ENCODE data around the gene NFATC2.

NFATC2 gene

GRCh38 chr20:51423290-51423667 lies 119.2 kb downstream of the NFATC2 start:
- DNase-seq (ENCODE audit: low read depth, low spot score), result no peak
- H3K27ac ChIP-seq, result no peak overlapping the region

GRCh38 chr20:51422514-51423289 lies 119.8 kb downstream of the NFATC2 start:
- DNase-seq (ENCODE audit: low read depth, low spot score), result no peak
- no peak overlapping the region for H3K27ac ChIP-seq

- no peak overlapping the region for H3K27ac ChIP-seq
- no peak for DNase-seq (ENCODE audit: low read depth, low spot score)
Observed at GRCh38 chr20:51420805-51421204, 121.7 kb downstream of the NFATC2 start.

GRCh38 chr20:51420111-51420510 lies 122.4 kb downstream of the NFATC2 start:
- H3K27ac ChIP-seq, result no peak overlapping the region

GRCh38 chr20:51419646-51420045 lies 122.9 kb downstream of the NFATC2 start:
- no peak overlapping the region for H3K27ac ChIP-seq

More at GRCh38 chr20:51420111-51420510, 122.4 kb downstream of the NFATC2 start:
- DNase-seq (ENCODE audit: low read depth, low spot score), result peak; percentile 20

GRCh38 chr20:51419231-51419630 lies 123.3 kb downstream of the NFATC2 start:
- H3K27ac ChIP-seq, result no peak overlapping the region
- no peak for DNase-seq (ENCODE audit: low read depth, low spot score)

More at GRCh38 chr20:51419646-51420045, 122.9 kb downstream of the NFATC2 start:
- DNase-seq (ENCODE audit: low read depth, low spot score), result no peak

GRCh38 chr20:51418137-51418529 lies 124.4 kb downstream of the NFATC2 start:
- H3K27ac ChIP-seq, result no peak overlapping the region
- DNase-seq (ENCODE audit: low read depth, low spot score), result no peak

GRCh38 chr20:51417250-51418136 lies 125.0 kb downstream of the NFATC2 start:
- no peak overlapping the region for H3K27ac ChIP-seq
- no peak for DNase-seq (ENCODE audit: low read depth, low spot score)

GRCh38 chr20:51416532-51417249 lies 125.8 kb downstream of the NFATC2 start:
- H3K27ac ChIP-seq, result no peak overlapping the region
- DNase-seq (ENCODE audit: low read depth, low spot score), result no peak

- no peak overlapping the region for H3K27ac ChIP-seq
- DNase-seq (ENCODE audit: low read depth, low spot score), result no peak
Observed at GRCh38 chr20:51413857-51414256, 128.7 kb downstream of the NFATC2 start.

- no peak overlapping the region for H3K27ac ChIP-seq
- no peak for DNase-seq (ENCODE audit: low read depth, low spot score)
Observed at GRCh38 chr20:51412951-51413481, 129.5 kb downstream of the NFATC2 start.

GRCh38 chr20:51412333-51412871 lies 130.1 kb downstream of the NFATC2 start:
- DNase-seq (ENCODE audit: low read depth, low spot score), result no peak
- H3K27ac ChIP-seq, result no peak overlapping the region

- no peak for DNase-seq (ENCODE audit: low read depth, low spot score)
- H3K27ac ChIP-seq, result no peak overlapping the region
Observed at GRCh38 chr20:51411870-51412269, 130.6 kb downstream of the NFATC2 start.

GRCh38 chr20:51410586-51411325 lies 131.8 kb downstream of the NFATC2 start:
- DNase-seq (ENCODE audit: low read depth, low spot score), result no peak
- no peak overlapping the region for H3K27ac ChIP-seq

- no peak for DNase-seq (ENCODE audit: low read depth, low spot score)
- no peak overlapping the region for H3K27ac ChIP-seq
Observed at GRCh38 chr20:51409192-51409880, 133.2 kb downstream of the NFATC2 start.

- DNase-seq (ENCODE audit: low read depth, low spot score), result no peak
- no peak overlapping the region for H3K27ac ChIP-seq
Observed at GRCh38 chr20:51404297-51405060, 138.0 kb downstream of the NFATC2 start.

GRCh38 chr20:51403466-51404220 lies 138.9 kb downstream of the NFATC2 start:
- DNase-seq (ENCODE audit: low read depth, low spot score), result no peak
- no peak overlapping the region for H3K27ac ChIP-seq

All from epithelial cell of prostate (primary cell).